ENCODE data around the gene EML4.

Gene EML4

GRCh38 chr2:42192010-42192373 lies 22.8 kb downstream of the EML4 start:
- H3K4me2 ChIP-seq (ENCODE audit: insufficient read depth, low read length): no peak overlapping the region
- peaks cover 81% of the 10 kb centered on the region for H3K79me2 ChIP-seq (ENCODE audit: insufficient read depth, low read length)

DNA sequence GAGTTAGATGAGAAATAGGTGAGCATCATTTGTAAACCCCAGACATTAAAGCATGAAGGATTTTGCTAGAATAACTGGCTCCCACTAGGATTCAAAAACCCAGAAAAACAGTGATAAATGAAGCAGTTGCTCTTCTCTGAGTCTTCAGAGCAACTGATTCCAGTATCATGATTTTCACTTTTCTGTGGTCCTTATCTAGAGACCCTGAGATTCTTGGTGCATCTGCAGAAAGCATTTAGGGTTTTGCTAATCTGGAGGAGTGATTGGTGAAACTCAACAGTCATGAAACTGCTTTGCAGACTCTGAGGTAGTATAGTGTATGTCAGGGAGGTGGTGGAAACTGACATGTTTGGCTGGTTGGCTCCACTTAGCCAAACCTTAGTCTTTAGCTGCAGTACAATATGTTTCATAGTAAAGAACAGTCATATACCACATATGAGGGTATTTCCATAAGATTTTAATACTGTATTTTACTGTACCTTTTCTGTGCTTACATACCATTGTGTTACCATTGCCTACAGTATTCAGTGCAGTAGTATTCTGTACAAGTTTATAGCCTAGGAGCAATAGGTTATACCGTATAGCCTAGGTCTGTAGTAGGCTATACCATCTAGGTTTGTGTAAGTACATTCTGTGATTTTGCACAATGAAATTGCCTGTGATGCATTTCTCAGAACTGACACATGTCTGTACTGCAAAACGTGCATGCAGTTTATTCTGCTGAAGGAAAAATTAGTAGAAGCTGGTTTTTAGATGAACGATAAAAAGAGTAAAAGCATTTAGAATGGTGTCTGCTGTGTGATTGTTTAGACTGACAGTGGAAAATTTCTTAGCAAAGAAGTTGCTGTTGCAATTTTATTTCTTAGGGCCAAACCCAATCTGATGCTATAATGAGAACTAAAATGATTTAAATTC lies 23.8 kb downstream of the EML4 start:
- Histone ChIP-seq H3K4me1 (ENCODE audit: insufficient read depth, low read length) (peaks cover 15% of the 10 kb centered on the region), H3K9me3 (ENCODE audit: insufficient read depth, low read length, severe bottlenecking) (no peaks in the 10 kb centered on the region), H3K9ac (ENCODE audit: low read depth, low read length) (no peak overlapping the region), H2AFZ (ENCODE audit: low read depth, low read length) (no peak overlapping the region), H3K4me3 (ENCODE audit: low read depth in 1 of 2, low read length in 2 of 2) (no peak overlapping the region), H4K20me1 (ENCODE audit: insufficient read depth, low read length) (no peaks in the 10 kb centered on the region; the same call in 1 of the 2 replicates), H3K36me3 (ENCODE audit: insufficient read depth, low read length) (no peaks in the 10 kb centered on the region), H3K27ac (ENCODE audit: low read length) (no peak overlapping the region), H3K79me2 (ENCODE audit: insufficient read depth, low read length) (peaks cover 83% of the 10 kb centered on the region), H3K4me2 (ENCODE audit: insufficient read depth, low read length) (no peak overlapping the region), H3K27me3 (ENCODE audit: insufficient read depth, low read length, poor library complexity) (no peaks in the 10 kb centered on the region)
- no peak for DNase-seq
- no peak for TF ChIP-seq CTCF (IDR thresholded peaks at IDR 0.05; ENCODE audit: borderline replicate concordance, extremely low read depth, low read length, poor library complexity, severe bottlenecking)
- no peak for TF ChIP-seq EZH2 (IDR thresholded peaks at IDR 0.05; ENCODE audit: borderline replicate concordance, low read depth, low read length, severe bottlenecking)
- ATAC-seq (ENCODE audit: insufficient read depth, low read depth): no peak

More at GRCh38 chr2:42192010-42192373, 22.8 kb downstream of the EML4 start:
- no peak overlapping the region for H2AFZ ChIP-seq (ENCODE audit: low read depth, low read length)
- H3K9me3 ChIP-seq (ENCODE audit: insufficient read depth, low read length, severe bottlenecking): no peaks in the 10 kb centered on the region
- peaks cover 12% of the 10 kb centered on the region for H3K4me1 ChIP-seq (ENCODE audit: insufficient read depth, low read length)
- no peak for TF ChIP-seq CTCF (IDR thresholded peaks at IDR 0.05; ENCODE audit: borderline replicate concordance, extremely low read depth, low read length, poor library complexity, severe bottlenecking)
- DNase-seq: no peak
- H3K27ac ChIP-seq (ENCODE audit: low read length): no peak overlapping the region
- H3K27me3 ChIP-seq (ENCODE audit: insufficient read depth, low read length, poor library complexity): no peaks in the 10 kb centered on the region
- no peaks in the 10 kb centered on the region; the same call in 1 of the 2 replicates for H4K20me1 ChIP-seq (ENCODE audit: insufficient read depth, low read length)
- H3K9ac ChIP-seq (ENCODE audit: low read depth, low read length): no peak overlapping the region
- no peak for ATAC-seq (ENCODE audit: insufficient read depth, low read depth)
- H3K36me3 ChIP-seq (ENCODE audit: insufficient read depth, low read length): no peaks in the 10 kb centered on the region
- no peak overlapping the region for H3K4me3 ChIP-seq (ENCODE audit: low read depth in 1 of 2, low read length in 2 of 2)

GRCh38 chr2:42193722-42194187 lies 24.6 kb downstream of the EML4 start:
- no peaks in the 10 kb centered on the region for H3K9me3 ChIP-seq (ENCODE audit: insufficient read depth, low read length, severe bottlenecking)
- no peaks in the 10 kb centered on the region for H3K36me3 ChIP-seq (ENCODE audit: insufficient read depth, low read length)
- H3K4me1 ChIP-seq (ENCODE audit: insufficient read depth, low read length): peaks cover 15% of the 10 kb centered on the region
- no peak overlapping the region for H3K4me3 ChIP-seq (ENCODE audit: low read depth in 1 of 2, low read length in 2 of 2)
- no peak overlapping the region for H3K4me2 ChIP-seq (ENCODE audit: insufficient read depth, low read length)
- H3K27me3 ChIP-seq (ENCODE audit: insufficient read depth, low read length, poor library complexity): no peaks in the 10 kb centered on the region
- peaks cover 83% of the 10 kb centered on the region for H3K79me2 ChIP-seq (ENCODE audit: insufficient read depth, low read length)
- no peak overlapping the region for H3K27ac ChIP-seq (ENCODE audit: low read length)
- no peak overlapping the region for H3K9ac ChIP-seq (ENCODE audit: low read depth, low read length)
- ATAC-seq (ENCODE audit: insufficient read depth, low read depth): no peak
- no peak for TF ChIP-seq CTCF (IDR thresholded peaks at IDR 0.05; ENCODE audit: borderline replicate concordance, extremely low read depth, low read length, poor library complexity, severe bottlenecking)
- TF ChIP-seq EZH2 (IDR thresholded peaks at IDR 0.05; ENCODE audit: borderline replicate concordance, low read depth, low read length, severe bottlenecking): no peak
- H4K20me1 ChIP-seq (ENCODE audit: insufficient read depth, low read length): peaks cover 2% of the 10 kb centered on the region; the same call in 1 of the 2 replicates
- no peak overlapping the region for H2AFZ ChIP-seq (ENCODE audit: low read depth, low read length)
- no peak for DNase-seq
